ENCODE data around the gene SVIL.
"Not testable (repeated sequence)": the region's sequence is repeated elsewhere in the genome, so short reads cannot be mapped to it uniquely, and the experiment has no call there.

Gene SVIL

GRCh38 chr10:29455095-29455494 lies 179.7 kb downstream of the SVIL start:
- DNase-seq (ENCODE audit: low read depth in 2 of 2) = no peak

GRCh38 chr10:29454250-29454649 lies 180.5 kb downstream of the SVIL start:
- no peak for DNase-seq (ENCODE audit: low read depth in 2 of 2)

- DNase-seq (ENCODE audit: low read depth in 2 of 2) = no peak
Measured at GRCh38 chr10:29452546-29452945, 182.2 kb downstream of the SVIL start.

GRCh38 chr10:29451946-29452345 lies 182.8 kb downstream of the SVIL start:
- DNase-seq (ENCODE audit: low read depth in 2 of 2) = no peak

- DNase-seq (ENCODE audit: low read depth in 2 of 2) = no peak
Measured at GRCh38 chr10:29450405-29450804, 184.4 kb downstream of the SVIL start.

- DNase-seq (ENCODE audit: low read depth in 2 of 2) = peak; percentile 66 to 71
Measured at GRCh38 chr10:29448756-29449592, 185.8 kb downstream of the SVIL start.

- no peak for DNase-seq (ENCODE audit: low read depth in 2 of 2)
Measured at GRCh38 chr10:29448125-29448524, 186.6 kb downstream of the SVIL start.

GRCh38 chr10:29446327-29446726 lies 188.4 kb downstream of the SVIL start:
- DNase-seq (ENCODE audit: low read depth in 2 of 2) = no peak

GRCh38 chr10:29443745-29444523 lies 190.8 kb downstream of the SVIL start:
- no peak for DNase-seq (ENCODE audit: low read depth in 2 of 2)

GRCh38 chr10:29440981-29441380 lies 193.8 kb downstream of the SVIL start:
- DNase-seq (ENCODE audit: low read depth in 2 of 2) = no peak

GRCh38 chr10:29439005-29439404 lies 195.8 kb downstream of the SVIL start:
- not testable (repeated sequence) for DNase-seq (ENCODE audit: low read depth in 2 of 2)

GRCh38 chr10:29438271-29438670 lies 196.5 kb downstream of the SVIL start:
- no peak for DNase-seq (ENCODE audit: low read depth in 2 of 2)

- DNase-seq (ENCODE audit: low read depth in 2 of 2) = no peak
Measured at GRCh38 chr10:29437871-29438270, 196.9 kb downstream of the SVIL start.

GRCh38 chr10:29435809-29436501 lies 198.8 kb downstream of the SVIL start:
- no peak for DNase-seq (ENCODE audit: low read depth in 2 of 2)

GRCh38 chr10:29434111-29434510 lies 200.7 kb downstream of the SVIL start:
- DNase-seq (ENCODE audit: low read depth in 2 of 2) = no peak

- no peak for DNase-seq (ENCODE audit: low read depth in 2 of 2)
Measured at GRCh38 chr10:29431711-29432110, 203.1 kb downstream of the SVIL start.

- no peak for DNase-seq (ENCODE audit: low read depth in 2 of 2)
Measured at GRCh38 chr10:29430101-29430500, 204.7 kb downstream of the SVIL start.

GRCh38 chr10:29428486-29428885 lies 206.3 kb downstream of the SVIL start:
- DNase-seq (ENCODE audit: low read depth in 2 of 2) = no peak

GRCh38 chr10:29427667-29428066 lies 207.1 kb downstream of the SVIL start:
- no peak for DNase-seq (ENCODE audit: low read depth in 2 of 2)

- no peak for DNase-seq (ENCODE audit: low read depth in 2 of 2)
Measured at GRCh38 chr10:29426420-29426819, 208.4 kb downstream of the SVIL start.

GRCh38 chr10:29424017-29424416 lies 210.8 kb downstream of the SVIL start:
- DNase-seq (ENCODE audit: low read depth in 2 of 2) = no peak

GRCh38 chr10:29420744-29421143 lies 214.0 kb downstream of the SVIL start:
- DNase-seq (ENCODE audit: low read depth in 2 of 2) = no peak

Measured in activated CD4-positive, alpha-beta T cell treated with anti-CD3 and anti-CD28 coated beads for 24 hours (primary cell).